Esophagus squamous epithelium (tissue), 4 donors: ENCODE results near the gene RNF115.

Experiments
- CTCF ChIP-seq, 6 experiments: fragments of 450-650 bp in 4 of 6; fragments of 200-600 bp in 2 of 6; sonication (generic) in 2 of 6; IDR thresholded peaks; one replicate each; pipeline ENCODE4 v1.5.1; 2016 to 2019; ENCODE audit warnings: antibody characterized with exemption in 6 of 6, mild to moderate bottlenecking in 4 of 6, moderate library complexity in 4 of 6
- POLR2A ChIP-seq, 4 donors: fragments of 450-650 bp; IDR thresholded peaks; one replicate each; pipeline ENCODE4 v1.6.1; 2017; ENCODE audit warnings: antibody characterized with exemption in 4 of 4, mild to moderate bottlenecking in 4 of 4, moderate library complexity in 3 of 4

- TF ChIP-seq CTCF (IDR thresholded peaks at IDR 0.05): no peak
- TF ChIP-seq POLR2A (IDR thresholded peaks at IDR 0.05): no peak
Observed at GRCh38 chr1:145806844-145807243, 17.1 kb downstream of the RNF115 start.
